ENCODE data around the gene C19orf81. TPM values are rescaled to one million over a fixed set of nuclear protein-coding genes. Genes with fewer than 3 reads are reported as not detected.

C19orf81 gene
- total and polyA plus RNA-seq, 2 of the 8 experiments (the other 6 are each of a cell fraction or from before 2014, with no cell fraction given): 11.7 to 13.0 TPM

DNA sequence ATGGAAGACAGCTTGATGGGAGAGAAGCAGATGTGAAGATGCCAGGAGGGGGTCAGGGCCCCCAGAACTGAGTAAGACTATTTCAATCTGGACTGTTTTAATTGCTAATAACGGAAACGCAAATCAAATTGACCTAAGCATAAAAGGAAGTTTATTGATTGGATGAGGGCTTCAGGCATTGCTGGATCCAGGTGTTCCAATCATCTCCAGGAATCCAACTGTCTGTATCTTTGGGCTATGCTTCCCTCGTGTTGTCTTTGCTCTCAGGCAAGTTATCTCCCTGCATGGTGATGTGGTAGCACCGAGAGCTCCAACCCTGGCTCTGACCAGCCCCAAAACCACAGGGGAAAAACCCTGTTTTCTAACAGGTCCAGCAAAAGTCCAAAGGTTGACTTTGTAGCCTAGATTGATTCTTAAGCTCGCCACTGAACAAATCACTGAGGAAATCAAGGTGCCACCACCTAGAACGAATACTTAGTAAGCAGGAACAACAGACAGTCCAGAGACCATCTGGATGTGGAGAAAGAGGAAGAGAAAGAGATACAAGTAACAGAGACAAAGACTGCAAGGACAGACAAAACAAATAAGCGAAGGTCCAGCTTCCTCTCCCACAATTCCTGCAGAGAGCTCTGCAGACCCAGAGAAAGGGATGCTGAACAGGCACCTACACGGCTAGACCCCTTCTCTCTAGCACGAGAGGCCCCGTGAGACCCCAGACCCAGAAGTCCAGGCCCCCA is 1.2 kb upstream of the C19orf81 start (continued):
- TF ChIP-seq, protein P1, sequence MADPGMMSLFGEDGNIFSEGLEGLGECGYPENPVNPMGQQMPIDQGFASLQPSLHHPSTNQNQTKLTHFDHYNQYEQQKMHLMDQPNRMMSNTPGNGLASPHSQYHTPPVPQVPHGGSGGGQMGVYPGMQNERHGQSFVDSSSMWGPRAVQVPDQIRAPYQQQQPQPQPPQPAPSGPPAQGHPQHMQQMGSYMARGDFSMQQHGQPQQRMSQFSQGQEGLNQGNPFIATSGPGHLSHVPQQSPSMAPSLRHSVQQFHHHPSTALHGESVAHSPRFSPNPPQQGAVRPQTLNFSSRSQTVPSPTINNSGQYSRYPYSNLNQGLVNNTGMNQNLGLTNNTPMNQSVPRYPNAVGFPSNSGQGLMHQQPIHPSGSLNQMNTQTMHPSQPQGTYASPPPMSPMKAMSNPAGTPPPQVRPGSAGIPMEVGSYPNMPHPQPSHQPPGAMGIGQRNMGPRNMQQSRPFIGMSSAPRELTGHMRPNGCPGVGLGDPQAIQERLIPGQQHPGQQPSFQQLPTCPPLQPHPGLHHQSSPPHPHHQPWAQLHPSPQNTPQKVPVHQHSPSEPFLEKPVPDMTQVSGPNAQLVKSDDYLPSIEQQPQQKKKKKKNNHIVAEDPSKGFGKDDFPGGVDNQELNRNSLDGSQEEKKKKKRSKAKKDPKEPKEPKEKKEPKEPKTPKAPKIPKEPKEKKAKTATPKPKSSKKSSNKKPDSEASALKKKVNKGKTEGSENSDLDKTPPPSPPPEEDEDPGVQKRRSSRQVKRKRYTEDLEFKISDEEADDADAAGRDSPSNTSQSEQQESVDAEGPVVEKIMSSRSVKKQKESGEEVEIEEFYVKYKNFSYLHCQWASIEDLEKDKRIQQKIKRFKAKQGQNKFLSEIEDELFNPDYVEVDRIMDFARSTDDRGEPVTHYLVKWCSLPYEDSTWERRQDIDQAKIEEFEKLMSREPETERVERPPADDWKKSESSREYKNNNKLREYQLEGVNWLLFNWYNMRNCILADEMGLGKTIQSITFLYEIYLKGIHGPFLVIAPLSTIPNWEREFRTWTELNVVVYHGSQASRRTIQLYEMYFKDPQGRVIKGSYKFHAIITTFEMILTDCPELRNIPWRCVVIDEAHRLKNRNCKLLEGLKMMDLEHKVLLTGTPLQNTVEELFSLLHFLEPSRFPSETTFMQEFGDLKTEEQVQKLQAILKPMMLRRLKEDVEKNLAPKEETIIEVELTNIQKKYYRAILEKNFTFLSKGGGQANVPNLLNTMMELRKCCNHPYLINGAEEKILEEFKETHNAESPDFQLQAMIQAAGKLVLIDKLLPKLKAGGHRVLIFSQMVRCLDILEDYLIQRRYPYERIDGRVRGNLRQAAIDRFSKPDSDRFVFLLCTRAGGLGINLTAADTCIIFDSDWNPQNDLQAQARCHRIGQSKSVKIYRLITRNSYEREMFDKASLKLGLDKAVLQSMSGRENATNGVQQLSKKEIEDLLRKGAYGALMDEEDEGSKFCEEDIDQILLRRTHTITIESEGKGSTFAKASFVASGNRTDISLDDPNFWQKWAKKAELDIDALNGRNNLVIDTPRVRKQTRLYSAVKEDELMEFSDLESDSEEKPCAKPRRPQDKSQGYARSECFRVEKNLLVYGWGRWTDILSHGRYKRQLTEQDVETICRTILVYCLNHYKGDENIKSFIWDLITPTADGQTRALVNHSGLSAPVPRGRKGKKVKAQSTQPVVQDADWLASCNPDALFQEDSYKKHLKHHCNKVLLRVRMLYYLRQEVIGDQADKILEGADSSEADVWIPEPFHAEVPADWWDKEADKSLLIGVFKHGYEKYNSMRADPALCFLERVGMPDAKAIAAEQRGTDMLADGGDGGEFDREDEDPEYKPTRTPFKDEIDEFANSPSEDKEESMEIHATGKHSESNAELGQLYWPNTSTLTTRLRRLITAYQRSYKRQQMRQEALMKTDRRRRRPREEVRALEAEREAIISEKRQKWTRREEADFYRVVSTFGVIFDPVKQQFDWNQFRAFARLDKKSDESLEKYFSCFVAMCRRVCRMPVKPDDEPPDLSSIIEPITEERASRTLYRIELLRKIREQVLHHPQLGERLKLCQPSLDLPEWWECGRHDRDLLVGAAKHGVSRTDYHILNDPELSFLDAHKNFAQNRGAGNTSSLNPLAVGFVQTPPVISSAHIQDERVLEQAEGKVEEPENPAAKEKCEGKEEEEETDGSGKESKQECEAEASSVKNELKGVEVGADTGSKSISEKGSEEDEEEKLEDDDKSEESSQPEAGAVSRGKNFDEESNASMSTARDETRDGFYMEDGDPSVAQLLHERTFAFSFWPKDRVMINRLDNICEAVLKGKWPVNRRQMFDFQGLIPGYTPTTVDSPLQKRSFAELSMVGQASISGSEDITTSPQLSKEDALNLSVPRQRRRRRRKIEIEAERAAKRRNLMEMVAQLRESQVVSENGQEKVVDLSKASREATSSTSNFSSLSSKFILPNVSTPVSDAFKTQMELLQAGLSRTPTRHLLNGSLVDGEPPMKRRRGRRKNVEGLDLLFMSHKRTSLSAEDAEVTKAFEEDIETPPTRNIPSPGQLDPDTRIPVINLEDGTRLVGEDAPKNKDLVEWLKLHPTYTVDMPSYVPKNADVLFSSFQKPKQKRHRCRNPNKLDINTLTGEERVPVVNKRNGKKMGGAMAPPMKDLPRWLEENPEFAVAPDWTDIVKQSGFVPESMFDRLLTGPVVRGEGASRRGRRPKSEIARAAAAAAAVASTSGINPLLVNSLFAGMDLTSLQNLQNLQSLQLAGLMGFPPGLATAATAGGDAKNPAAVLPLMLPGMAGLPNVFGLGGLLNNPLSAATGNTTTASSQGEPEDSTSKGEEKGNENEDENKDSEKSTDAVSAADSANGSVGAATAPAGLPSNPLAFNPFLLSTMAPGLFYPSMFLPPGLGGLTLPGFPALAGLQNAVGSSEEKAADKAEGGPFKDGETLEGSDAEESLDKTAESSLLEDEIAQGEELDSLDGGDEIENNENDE (IDR thresholded peaks at IDR 0.05; ENCODE audit: insufficient replicate concordance, low read length): no peak
- TF ChIP-seq ASH2L (IDR thresholded peaks at IDR 0.05; ENCODE audit: low read length): no peak
- TF ChIP-seq EZH2 (IDR thresholded peaks at IDR 0.05; ENCODE audit: low read depth, low read length, severe bottlenecking): no peak
- no peak for TF ChIP-seq CTBP2 (IDR thresholded peaks at IDR 0.05; ENCODE audit: borderline replicate concordance, insufficient read depth, insufficient read length, low read length)
- no peak for TF ChIP-seq EGR1 (IDR thresholded peaks at IDR 0.05; ENCODE audit: borderline replicate concordance, low read depth, low read length)
- TF ChIP-seq BCL11A (IDR thresholded peaks at IDR 0.05; ENCODE audit: low read depth in 2 of 2, low read length in 2 of 2): no peak
- TF ChIP-seq, protein P2, sequence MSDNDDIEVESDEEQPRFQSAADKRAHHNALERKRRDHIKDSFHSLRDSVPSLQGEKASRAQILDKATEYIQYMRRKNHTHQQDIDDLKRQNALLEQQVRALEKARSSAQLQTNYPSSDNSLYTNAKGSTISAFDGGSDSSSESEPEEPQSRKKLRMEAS (IDR thresholded peaks at IDR 0.05): no peak
